Loucy (cell line): ENCODE data around the gene UBE3C.

Experiments
- EZH2phosphoT487 ChIP-seq: fragments of 200-600 bp; IDR thresholded peaks from 2 replicates; pipeline ENCODE4 v1.6.1; 2018; ENCODE audit warnings: antibody characterized with exemption, mild to moderate bottlenecking, moderate library complexity, borderline replicate concordance
- TF ChIP-seq, protein P1 (sequence below): fragments of 200-600 bp; sonication (generic); conservative IDR thresholded peaks from 2 replicates; pipeline ENCODE4 v1.5.1; 2014; ENCODE audit warnings: mild to moderate bottlenecking, antibody characterized with exemption, low read length

- TF ChIP-seq, protein P1, sequence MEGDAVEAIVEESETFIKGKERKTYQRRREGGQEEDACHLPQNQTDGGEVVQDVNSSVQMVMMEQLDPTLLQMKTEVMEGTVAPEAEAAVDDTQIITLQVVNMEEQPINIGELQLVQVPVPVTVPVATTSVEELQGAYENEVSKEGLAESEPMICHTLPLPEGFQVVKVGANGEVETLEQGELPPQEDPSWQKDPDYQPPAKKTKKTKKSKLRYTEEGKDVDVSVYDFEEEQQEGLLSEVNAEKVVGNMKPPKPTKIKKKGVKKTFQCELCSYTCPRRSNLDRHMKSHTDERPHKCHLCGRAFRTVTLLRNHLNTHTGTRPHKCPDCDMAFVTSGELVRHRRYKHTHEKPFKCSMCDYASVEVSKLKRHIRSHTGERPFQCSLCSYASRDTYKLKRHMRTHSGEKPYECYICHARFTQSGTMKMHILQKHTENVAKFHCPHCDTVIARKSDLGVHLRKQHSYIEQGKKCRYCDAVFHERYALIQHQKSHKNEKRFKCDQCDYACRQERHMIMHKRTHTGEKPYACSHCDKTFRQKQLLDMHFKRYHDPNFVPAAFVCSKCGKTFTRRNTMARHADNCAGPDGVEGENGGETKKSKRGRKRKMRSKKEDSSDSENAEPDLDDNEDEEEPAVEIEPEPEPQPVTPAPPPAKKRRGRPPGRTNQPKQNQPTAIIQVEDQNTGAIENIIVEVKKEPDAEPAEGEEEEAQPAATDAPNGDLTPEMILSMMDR, result no peak
- TF ChIP-seq EZH2phosphoT487, result no peak
Observed at GRCh38 chr7:157204134-157204533, 65.4 kb downstream of the UBE3C start.
